IPS-20b (cell line): ENCODE results near the gene UBIAD1.

Source experiments
- H3K27ac ChIP-seq: one replicate; pipeline ENCODE4 v1.5.1; 2013; ENCODE audit warnings: low read length
- H3K27me3 ChIP-seq: 2 replicates; pipeline ENCODE4 v1.6.1; 2013; ENCODE audit warnings: mild to moderate bottlenecking, low read length, inconsistent platforms; ENCODE audit not compliant: insufficient read depth
- H3K36me3 ChIP-seq: 2 replicates; pipeline ENCODE4 v1.6.1; 2013; ENCODE audit warnings: low read depth, mild to moderate bottlenecking, inconsistent platforms, low read length, moderate library complexity; ENCODE audit not compliant: insufficient read depth
- H3K4me1 ChIP-seq: 2 replicates; pipeline ENCODE4 v1.6.1; 2013; ENCODE audit warnings: mild to moderate bottlenecking, control low read depth, inconsistent platforms, low read length, moderate library complexity; ENCODE audit not compliant: insufficient read depth
- H3K4me3 ChIP-seq: 2 replicates; pipeline ENCODE4 v1.5.1; 2013; ENCODE audit warnings: mild to moderate bottlenecking, low read length, inconsistent platforms
- H3K9ac ChIP-seq: 2 replicates; pipeline ENCODE4 v1.6.1; 2013; ENCODE audit warnings: low read depth, mild to moderate bottlenecking, inconsistent platforms, low read length, moderate library complexity
- H3K9me3 ChIP-seq: 2 replicates; pipeline ENCODE4 v1.6.1; 2013; ENCODE audit warnings: mild to moderate bottlenecking, low read depth, low read length, inconsistent platforms; ENCODE audit not compliant: insufficient read depth

Gene UBIAD1

GRCh38 chr1:11334261-11334804, 61.3 kb downstream of the UBIAD1 start:
- no peaks in the 10 kb centered on the region; the same call in 1 of the 2 replicates for H3K27me3 ChIP-seq
- H3K4me3 ChIP-seq = no peak overlapping the region
- H3K4me1 ChIP-seq = peaks cover 2% of the 10 kb centered on the region; the same call in 1 of the 2 replicates
- no peaks in the 10 kb centered on the region for H3K36me3 ChIP-seq
- no peaks in the 10 kb centered on the region for H3K9me3 ChIP-seq
- H3K9ac ChIP-seq = no peak overlapping the region
- no peak overlapping the region for H3K27ac ChIP-seq

GRCh38 chr1:11334821-11335220, 61.8 kb downstream of the UBIAD1 start:
- H3K9me3 ChIP-seq = no peaks in the 10 kb centered on the region
- no peaks in the 10 kb centered on the region; the same call in 1 of the 2 replicates for H3K27me3 ChIP-seq
- H3K9ac ChIP-seq = no peak overlapping the region
- H3K4me3 ChIP-seq = no peak overlapping the region
- H3K36me3 ChIP-seq = no peaks in the 10 kb centered on the region
- no peak overlapping the region for H3K27ac ChIP-seq
- peaks cover 4% of the 10 kb centered on the region; the same call in 1 of the 2 replicates for H3K4me1 ChIP-seq

GRCh38 chr1:11335417-11336056, 62.5 kb downstream of the UBIAD1 start:
- H3K4me3 ChIP-seq = no peak overlapping the region
- H3K27me3 ChIP-seq = no peaks in the 10 kb centered on the region; the same call in 1 of the 2 replicates
- H3K27ac ChIP-seq = no peak overlapping the region
- H3K9me3 ChIP-seq = no peaks in the 10 kb centered on the region
- H3K9ac ChIP-seq = no peak overlapping the region
- H3K36me3 ChIP-seq = no peaks in the 10 kb centered on the region
- H3K4me1 ChIP-seq = peaks cover 4% of the 10 kb centered on the region; the same call in 1 of the 2 replicates

GRCh38 chr1:11337580-11338073, 64.6 kb downstream of the UBIAD1 start:
- Histone ChIP-seq H3K9me3 (no peaks in the 10 kb centered on the region), H3K4me1 (peaks cover 4% of the 10 kb centered on the region; the same call in 1 of the 2 replicates), H3K9ac (no peak overlapping the region), H3K27me3 (no peaks in the 10 kb centered on the region; the same call in 1 of the 2 replicates), H3K36me3 (no peaks in the 10 kb centered on the region), H3K27ac (no peak overlapping the region), H3K4me3 (no peak overlapping the region)
